Suppressor macrophage (primary cell): ENCODE measurements around the gene DUSP9.
A peak's percentile ranks its signal among the peaks of the same experiment; 100 is the strongest.

Experiments
- DNase-seq, 4 experiments: peaks; one replicate each; pipeline ENCODE4 v3.0.0-alpha.2; 2020 to 2022

Gene DUSP9

DNA sequence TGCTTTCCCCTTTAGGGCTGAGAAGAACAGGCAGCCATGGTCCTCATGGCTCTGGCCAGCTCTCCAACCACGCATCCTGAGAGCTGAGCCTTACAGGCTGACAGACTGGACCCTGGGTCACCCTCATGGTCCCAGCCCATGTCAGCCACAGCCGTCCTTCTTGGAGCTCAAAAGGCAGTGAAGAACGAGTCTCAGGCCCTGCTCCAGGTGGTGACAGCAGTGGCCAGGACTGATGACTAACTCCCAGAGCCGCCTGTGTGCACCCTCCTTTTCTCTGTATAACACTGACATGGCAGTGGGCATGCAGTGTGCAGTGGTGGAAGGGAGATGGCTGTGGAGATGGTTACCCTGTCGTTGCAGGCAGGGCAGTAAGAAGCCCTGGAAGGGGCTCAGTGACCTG lies 10.3 kb upstream of the DUSP9 start:
- no peak for DNase-seq

DNA sequence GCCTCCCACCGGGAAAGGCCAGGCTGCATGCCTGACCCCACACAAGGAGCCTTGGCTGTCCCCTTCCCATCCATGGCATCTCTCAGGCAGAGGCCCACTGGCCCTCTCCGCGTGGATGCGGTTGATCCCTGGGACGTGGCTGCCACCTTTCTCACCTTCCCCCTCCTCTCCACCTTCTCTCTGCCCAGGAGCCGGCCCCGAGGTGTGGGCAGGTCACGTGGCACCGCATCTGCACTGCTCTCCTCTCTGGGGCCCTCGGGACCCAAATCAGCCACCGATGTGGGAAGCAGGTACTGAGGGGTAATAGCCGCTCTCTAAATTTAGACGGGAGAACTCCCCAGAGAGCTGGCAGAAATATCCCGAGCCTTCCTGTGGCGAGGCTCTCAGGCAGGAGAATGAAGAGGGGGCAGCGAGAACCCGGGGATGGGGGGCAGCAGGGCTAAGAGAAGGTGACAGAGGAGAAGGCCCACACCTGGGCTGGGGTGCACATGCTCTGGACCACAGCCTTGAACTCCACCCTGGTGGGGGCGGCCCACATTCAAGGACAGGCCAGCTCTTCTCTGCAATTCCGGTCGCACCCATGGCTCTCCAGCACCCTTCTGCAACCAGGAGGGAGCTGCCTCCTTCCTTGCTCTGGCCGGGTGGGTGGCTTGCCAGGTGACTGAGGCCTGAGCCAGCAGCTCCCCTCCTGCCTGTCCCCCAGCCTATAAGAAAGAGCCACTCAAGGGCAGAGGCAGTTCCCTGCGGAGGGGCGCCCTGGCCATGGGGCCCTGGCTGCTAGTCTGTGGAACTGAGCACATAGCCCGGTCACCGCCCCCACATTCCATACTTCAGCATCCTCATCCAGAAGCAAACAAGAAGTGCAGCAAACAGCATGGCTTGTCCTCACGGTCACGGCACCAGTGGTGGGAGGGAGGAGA lies 9.6 kb upstream of the DUSP9 start:
- DNase-seq = no peak

DNA sequence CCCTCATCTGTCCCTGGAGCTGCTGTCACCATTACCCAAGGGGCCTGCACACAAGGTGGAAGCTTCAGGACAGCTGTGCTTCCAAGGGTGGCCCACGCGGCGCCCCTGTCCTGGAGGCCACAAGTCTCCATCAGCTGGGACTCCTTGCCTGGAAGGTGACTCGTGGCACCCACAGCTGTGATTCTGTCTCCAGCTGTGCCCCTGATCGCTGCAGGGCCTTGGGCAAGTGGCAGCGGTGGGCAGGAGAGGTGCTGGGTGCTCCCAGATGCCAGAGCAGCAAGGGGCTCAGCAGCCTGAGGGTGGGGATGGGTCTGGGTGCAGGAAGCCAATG lies 9.0 kb upstream of the DUSP9 start:
- no peak for DNase-seq

DNA sequence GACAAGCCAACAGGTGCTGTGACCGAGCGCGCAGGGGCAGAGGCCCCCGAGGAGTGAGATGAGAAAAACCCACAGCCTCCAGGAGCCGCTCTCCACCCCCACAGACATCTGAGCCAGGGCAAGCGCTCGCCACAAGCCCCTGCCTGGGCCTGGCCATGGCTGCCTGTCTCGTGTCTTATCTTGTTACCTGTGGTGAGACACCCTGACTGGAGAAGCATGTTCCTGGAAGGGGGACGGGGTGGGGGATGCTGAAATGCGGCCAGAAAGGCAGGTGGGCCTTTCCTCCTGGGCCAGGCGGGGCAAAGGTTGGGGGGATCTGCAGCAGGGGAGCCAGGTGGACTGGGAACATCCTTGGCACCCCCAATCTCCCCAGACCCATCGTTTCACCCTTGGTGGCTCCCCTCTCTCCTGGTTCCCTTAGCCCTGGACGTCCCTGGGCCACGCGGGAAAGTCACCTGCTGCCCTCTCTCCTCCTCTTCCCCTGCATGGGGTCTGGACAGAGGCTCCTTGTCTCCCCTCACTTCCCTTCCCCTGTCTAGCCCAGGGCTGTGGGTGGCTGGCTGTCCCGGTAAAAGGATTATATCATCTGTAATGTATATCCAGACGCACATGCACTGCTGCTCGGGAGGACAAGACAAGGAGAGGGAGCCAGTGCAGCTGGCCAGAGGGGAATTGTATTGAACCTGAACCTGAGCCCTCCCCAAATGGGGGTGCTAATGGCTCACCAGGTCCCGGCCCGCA lies 8.4 kb upstream of the DUSP9 start:
- DNase-seq = no peak

DNA sequence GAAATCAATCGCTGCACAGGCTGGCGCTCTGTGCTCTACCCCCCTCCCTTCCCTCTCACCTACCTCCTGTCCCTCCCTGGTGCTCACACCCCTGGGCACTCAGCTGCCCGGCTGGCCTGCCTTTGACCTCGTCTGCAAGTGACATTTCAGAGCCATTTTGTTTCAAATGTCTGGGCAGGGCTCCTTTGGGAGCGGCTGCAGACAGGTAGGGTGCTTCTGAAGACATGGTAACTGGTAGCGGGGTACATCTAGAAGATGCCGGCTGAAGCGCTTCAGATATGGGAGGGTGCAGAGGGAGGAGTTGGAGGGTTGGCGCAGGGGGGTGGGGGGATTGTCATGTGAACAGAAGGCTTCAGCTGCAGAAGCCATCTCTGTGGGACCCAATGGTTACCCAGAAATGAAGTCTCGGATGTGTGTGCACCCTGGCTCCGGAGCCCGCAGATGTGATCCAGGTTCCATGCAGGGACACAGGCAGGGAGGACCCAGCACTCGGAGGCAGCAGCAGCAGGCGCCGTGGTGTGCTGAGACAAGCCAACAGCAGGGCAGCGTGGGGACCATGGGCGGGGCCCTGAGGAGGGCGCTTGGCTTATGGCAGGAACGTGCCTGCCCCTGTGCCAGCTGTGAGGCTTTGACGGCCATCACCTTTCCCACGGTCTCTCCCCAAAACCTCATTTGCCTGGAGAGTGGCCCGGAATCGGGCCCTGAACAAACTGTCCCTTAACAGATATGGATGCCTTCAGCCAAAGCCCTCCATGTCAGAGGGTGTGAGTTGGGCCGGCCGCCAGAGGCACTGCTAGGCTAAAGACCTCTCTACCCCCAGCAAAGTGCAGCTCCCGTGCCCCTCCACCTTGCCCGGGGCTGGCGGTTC lies 7.6 kb upstream of the DUSP9 start:
- no peak for DNase-seq

DNA sequence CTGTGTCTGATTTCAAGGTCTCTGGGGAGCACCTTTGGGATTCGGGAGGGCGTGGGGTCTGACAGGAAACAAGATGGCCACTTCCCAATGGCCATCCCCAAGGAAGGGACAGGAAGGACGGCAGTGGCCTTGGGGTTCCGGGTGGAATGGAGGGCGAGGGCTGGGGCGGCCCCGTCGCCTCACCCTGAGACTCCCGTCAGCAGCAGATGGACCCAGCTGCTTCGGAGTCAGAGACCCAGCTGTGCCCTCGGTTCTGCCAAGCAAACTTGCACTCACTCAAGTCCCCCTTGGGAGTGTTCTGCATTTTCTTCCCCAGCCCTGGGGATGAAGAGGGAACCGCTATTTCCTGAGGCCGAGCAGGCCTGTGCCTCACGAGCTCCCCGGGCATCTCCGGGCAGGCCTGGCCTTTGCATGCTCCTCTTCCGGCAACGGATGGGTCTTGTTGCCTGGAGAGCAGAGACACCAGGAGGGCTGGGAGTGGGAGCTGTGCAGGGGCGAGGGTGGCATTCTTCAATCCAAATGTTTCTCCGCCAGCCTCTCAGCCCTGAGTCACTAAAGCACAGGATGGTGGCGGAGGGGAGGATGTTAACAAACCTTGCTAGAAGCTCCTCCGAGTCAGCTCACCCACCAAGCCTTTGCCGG lies 6.8 kb upstream of the DUSP9 start:
- no peak for DNase-seq

DNA sequence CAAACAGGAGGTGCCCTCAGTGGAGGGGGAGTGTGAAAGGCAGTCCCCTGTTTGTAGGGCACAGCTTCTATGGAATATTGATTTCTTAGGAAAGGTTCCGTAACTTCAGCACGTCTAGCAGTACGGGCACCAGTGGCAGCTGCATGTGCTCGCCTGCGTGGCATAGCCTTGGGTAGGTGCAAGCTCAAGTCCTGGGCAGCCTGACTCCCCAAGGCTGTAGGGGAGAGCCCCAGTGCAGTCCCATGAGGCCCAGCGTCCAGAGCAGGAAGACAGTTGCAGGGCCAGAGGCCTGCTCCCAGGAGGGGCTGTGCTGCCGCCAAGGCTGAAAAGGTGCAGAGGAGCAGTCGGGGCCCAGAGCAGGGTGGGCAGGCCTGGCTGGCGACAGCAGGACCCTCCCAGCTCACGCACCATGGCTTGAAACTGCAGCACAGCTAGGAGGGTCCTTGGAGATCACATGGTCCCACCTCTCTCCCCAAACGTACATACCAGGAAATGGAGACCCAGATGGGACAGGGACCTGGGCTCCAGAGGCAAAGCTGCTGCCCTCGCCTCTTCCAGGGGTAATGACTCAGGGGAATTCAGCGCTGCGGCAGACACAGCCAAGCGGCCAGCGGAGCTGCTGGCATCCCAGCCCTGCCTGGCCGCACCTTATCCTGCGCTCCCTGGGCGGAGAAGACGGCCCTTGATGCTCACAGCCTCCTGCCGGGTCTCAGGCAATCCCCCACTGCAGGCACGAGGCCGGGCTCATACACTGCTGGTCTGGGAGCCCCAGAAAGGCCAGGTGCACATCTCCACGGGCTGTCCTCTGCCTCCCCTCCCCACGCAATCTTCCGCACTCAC lies 6.0 kb upstream of the DUSP9 start:
- no peak for DNase-seq

DNA sequence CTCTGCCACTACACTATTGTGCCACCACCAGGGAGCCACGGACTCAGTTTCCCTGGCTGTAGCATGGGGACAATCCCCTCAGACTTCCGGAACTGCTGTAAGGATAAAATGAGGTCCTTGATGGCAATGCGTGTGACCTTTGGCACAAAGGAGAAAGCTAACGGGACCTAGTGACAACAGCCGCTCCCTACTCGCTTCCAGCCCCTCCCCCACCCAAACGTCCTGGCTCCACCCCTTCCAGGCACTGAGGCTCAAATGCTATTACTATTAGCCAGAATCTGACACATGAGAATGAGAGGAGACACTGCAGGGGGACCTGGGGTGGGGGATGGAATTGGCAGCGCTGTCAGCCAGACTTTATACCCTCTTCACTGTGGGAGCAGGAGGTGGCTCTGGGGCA lies 5.4 kb upstream of the DUSP9 start:
- no peak for DNase-seq

DNA sequence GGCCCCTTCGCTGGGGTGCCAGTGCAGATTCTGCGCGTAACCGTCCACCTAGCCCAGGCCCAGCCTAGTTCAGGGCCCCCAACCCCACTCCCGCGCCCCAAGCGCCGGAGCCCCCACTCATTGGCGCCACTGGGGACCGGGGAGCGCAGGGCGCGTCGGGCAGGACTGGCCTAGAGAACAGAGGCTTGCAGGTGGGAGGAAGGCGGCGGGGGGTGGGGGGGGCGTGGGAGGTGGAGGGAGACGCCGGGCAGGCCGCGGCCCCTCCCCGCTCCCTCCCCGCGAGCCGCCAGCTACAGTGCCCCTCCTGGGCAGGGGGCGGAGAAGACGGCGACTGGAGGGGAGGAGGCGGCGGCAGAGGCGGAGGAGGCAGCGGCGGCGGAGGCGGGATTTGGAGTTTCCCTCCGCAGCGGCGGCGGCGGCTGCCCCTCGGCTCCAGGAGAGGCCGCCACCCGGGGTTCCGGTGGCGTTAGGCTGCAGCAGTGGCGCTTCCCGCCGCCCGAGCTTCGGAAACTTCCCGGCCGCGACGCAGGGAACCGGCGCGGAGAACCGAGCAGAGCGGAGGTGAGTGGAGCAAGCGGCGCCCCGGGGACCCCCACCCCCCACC lies 4.8 kb upstream of the DUSP9 start:
- peak in 1 of 4 experiments; percentile 28 for DNase-seq

DNA sequence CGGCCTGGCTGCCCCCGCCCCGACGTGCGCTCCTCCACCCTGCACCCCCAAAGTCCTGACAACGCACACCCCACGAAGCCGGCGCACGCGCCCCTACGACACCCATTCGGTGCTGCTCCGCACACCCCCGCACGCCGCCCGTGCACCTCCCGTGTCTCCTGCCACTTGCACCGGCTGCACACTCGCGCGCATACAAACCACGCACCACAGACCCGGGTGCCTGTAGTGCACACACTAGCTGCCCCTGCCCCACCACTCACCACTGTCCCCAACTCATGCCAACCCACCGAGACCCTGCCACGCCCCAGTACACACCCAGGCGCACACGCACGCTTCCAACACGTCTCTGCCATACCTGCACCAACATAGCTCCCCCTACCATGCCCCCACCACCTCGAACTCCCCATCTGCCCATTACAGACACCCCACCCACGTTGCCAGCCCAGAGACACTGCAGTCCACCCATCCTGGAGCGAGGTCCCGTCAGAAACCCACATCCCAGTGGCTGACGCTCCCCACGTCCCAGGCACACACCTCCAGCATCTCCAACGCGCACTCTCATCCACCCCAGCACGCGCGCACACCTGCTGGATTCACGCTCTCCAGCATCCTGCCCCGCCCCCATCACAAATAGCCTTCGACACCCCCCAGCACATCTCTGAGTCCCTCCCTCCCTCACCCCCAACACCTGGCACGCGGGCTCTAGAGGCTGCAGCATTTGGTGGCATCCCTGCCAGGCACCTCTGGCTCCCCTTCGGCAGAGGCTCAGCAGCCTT lies 4.2 kb upstream of the DUSP9 start:
- no peak for DNase-seq

DNA sequence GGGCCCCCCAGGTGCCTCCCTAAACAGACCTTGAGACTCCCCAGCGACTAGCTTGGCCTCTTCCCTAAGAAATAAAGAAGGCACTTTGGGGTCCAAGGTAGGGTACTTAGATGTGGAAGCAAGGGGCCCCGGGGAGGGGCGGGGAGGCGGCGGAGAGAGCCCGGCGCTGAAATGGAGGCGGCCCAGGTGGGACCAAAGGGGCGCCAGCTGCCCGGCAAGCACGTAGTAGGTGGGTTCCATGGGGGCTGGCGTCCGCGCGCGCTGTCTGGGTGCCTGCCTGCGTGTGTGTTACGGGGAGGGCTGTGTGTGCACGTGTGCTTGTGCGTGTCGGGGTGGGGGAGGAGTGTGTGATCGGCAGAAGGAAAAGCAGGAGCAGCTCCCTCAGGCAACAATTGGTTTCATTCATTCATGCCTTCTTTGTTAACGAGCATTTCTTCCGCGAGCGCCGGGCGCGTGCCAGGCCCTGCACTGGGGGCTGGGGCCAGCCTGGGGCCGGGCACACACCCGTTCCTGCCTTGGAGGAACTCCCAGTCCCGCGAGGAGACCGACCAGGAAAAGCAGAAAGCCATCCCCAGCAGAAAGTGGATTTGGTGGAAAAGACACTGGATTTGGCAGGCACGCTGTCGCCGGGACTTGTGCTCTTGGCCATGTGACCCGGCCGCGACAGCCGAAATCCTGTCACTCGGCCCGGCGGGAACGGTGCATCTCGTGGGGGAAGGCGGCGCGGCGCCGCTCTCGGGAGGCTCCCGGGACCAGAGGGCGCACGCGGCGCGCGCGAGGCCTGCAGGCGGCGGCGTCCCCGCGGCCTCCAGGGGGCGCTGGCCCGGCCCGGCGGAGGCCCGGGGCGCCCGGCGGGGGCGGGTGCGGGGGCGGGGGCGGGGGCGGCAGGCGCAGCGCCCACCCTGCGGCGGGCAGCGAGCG lies 3.3 kb upstream of the DUSP9 start:
- peak in 2 of 4 experiments; percentile 56 to 64 for DNase-seq

DNA sequence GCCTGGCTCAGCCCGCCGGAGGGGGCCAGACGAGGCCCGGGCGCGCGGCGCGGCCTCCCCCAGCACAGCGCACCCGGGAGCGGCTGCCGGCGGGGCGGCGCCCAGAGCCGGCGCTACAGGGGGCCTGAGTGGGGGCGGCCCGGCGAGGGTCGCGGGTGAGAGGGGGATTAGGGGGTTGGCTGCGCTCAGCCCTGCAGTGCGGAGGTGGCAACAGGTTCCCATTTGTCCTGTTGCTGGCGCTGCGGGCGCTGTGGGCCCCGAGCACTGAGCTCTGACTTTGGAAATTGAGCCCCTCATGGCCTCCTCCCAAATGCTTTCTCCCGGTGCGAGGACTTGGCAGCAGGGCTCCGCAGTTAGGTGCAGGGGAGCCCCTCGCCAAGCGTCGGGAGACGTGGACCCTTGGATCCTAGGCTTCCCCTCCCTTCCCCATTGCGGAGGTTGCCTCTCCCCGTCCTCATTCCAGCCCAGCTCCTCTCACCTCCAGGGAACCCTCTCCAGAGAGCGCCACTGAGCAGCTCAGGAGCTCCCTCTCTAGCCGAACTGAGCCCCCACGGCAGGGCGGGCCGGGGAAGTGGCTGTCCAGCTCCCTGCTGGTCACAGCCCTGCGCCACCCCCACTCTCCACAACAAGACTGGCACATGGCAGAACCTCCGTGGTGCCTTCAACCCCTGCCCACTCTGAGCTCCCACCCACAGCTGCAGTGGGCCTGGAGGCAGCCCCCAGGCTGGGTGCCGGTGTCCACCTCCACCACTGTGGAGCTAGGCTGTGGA lies 2.5 kb upstream of the DUSP9 start:
- DNase-seq = no peak

DNA sequence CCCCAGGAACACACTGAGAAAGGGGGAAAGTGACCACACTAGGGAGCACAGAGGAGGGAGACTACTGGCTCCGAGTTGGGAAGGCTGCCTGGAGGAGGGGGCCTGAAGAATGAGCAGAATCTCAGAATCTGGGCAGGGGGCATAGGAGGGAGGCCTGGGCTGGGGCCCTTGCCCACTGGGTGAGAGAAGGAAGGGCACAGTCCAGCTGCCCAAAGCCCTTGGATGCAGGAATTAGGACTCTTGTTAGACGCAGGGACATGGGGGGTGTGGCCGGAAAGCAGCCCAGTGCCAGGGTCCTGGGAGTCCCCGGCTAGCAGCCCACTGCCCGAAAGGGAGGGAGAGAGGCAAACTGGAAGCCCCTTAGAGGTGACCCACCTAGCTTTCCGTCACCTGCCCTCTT lies 1.9 kb upstream of the DUSP9 start:
- no peak for DNase-seq

DNA sequence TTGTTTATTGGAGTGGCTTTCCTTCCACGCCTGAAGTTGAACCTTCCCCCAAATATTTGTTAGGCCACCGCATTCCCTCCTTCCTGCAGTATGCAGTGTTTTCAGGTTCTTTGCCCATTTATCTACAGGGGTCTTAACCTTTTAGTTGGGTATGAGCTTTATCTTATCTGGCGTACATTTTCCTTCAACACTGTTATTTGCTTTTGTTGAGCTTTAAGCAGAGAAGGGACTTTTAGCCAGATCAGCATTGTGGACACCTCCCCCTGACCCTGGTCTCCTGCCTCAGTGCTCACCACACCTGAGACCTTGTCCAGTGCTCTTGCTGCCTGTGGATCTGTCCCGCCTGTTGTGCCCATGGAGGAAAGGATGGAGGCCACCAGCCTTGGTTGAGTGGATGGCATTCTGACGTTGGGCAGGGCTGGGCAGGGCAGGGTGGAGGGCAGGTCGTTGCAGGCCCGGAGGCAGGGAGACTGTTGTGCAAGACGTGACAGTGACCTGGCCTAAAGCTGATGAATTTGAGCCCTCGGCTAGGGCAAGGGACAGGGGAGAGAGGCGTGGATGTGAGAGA lies 998 bp upstream of the DUSP9 start:
- DNase-seq = no peak

DNA sequence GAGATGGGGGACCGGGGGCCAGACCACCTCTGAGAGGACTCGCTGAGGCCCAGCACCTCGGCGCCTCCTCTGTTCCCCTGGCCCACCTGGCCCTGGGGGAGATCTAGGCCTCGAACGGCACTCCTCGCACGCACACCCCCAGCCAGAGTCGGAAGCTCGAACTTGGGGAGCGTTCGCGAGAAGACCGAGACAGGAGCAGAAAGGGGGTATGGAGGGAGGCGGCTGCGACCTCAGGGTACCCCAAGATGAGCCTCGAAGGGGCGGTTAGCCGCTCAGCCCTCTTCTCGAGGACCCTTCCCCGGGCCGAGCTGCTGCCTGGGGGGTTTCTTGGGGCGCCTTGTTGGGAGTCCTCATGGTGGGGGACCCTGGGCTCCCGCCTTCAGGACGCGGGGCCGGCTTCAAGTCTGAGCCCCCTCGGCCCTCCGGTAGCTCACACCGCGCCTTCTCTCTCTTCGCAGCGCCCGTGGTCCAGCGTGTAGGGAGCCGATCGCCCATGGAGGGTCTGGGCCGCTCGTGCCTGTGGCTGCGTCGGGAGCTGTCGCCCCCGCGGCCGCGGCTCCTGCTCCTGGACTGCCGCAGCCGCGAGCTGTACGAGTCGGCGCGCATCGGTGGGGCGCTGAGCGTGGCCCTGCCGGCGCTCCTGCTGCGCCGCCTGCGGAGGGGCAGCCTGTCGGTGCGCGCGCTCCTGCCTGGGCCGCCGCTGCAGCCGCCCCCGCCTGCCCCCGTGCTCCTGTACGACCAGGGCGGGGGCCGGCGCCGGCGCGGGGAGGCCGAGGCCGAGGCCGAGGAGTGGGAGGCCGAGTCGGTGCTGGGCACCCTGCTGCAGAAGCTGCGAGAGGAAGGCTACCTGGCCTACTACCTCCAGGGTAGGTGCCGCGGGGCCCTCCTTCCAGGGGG lies 706 bp downstream of the DUSP9 start:
- no peak for DNase-seq

DNA sequence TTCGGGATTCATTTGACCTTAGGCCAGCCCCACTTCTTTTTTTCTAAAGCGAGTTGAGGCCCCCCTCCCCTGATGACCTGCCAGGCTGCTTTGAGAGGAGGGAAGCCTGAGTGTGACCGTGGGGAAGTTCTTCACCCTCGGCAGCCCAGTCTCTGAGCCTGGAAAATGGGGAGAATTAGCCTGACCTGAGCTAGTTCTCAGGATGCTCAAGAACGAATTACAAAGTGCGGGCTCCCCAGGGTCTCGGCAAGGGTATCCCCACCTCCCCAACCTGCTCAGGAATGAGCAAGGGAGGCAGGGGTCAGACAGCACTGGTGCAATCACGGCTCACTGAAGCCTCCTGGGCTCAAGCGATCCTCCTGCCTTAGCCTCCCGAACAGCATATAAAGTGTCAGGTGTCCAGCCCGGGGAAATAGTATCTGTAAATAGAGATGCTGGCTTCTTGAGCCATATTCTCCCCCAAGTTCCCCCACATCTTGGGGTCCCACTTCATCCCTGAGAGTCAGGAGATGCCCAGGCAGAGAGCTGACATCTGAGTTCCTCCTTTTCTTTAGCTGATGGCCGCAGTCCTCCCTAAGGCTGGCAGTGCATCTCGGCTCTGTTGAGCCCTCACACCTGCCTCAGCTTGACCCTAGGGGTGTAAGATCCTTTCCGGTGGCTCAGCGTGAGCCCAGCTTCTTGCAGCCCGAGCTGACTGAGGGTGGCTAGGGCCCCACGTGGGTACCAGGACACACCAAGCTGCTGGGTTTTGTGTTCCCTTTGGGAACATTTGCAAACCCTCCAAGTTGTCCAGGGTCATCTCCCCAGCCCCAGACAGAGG lies 1.6 kb downstream of the DUSP9 start:
- no peak for DNase-seq
